Osteocyte (in vitro differentiated cells): ENCODE results near the gene INPPL1. TPM values are rescaled to one million over a fixed set of nuclear protein-coding genes. Genes with fewer than 3 reads are reported as not detected.
A peak's percentile ranks its signal among the peaks of the same experiment; 100 is the strongest.

Experiments
- DNase-seq: peaks from one replicate; pipeline ENCODE4 v3.0.0; 2021; ENCODE audit warnings: mixed read lengths; ENCODE audit not compliant: unreplicated experiment; ENCODE audit errors: extremely low spot score
- H3K27ac Mint-ChIP-seq: one replicate; pipeline ENCODE4 v1.8.0; 2021; ENCODE audit warnings: mild to moderate bottlenecking, mixed read lengths; ENCODE audit not compliant: unreplicated experiment
- H3K27me3 Mint-ChIP-seq: one replicate; pipeline ENCODE4 v1.8.0; 2021; ENCODE audit warnings: mixed read lengths; ENCODE audit not compliant: unreplicated experiment
- H3K36me3 Mint-ChIP-seq: one replicate; pipeline ENCODE4 v1.8.0; 2021; ENCODE audit warnings: mixed read lengths; ENCODE audit not compliant: unreplicated experiment
- H3K4me1 Mint-ChIP-seq: one replicate; pipeline ENCODE4 v1.8.0; 2021; ENCODE audit warnings: mixed read lengths; ENCODE audit not compliant: unreplicated experiment
- H3K4me3 Mint-ChIP-seq: one replicate; pipeline ENCODE4 v1.8.0; 2021; ENCODE audit warnings: mild to moderate bottlenecking, moderate library complexity, mixed read lengths; ENCODE audit not compliant: unreplicated experiment
- H3K9me3 Mint-ChIP-seq: one replicate; pipeline ENCODE4 v1.8.0; 2021; ENCODE audit warnings: mixed read lengths; ENCODE audit not compliant: unreplicated experiment
- total RNA-seq: library from RNA; stranded (reverse); gene quantifications from 2 replicates; pipeline ENCODE4 v1.2.1, GENCODE V29; 2021
- TF ChIP-seq, protein P1 (sequence below): fragments of 200-600 bp; sonication (generic); IDR thresholded peaks from 2 replicates; pipeline ENCODE4 v1.5.0; 2021; ENCODE audit warnings: antibody characterized with exemption, mild to moderate bottlenecking, moderate library complexity

The INPPL1 gene
- total RNA-seq, 1 donor from 2014 or later = 289 TPM

- peak; percentile 51 for DNase-seq
- no peak overlapping the region for H3K4me3 Mint-ChIP-seq
- H3K4me1 Mint-ChIP-seq = peaks cover 39% of the 10 kb centered on the region
- peaks cover 38% of the 10 kb centered on the region for H3K36me3 Mint-ChIP-seq
- TF ChIP-seq, protein P1, sequence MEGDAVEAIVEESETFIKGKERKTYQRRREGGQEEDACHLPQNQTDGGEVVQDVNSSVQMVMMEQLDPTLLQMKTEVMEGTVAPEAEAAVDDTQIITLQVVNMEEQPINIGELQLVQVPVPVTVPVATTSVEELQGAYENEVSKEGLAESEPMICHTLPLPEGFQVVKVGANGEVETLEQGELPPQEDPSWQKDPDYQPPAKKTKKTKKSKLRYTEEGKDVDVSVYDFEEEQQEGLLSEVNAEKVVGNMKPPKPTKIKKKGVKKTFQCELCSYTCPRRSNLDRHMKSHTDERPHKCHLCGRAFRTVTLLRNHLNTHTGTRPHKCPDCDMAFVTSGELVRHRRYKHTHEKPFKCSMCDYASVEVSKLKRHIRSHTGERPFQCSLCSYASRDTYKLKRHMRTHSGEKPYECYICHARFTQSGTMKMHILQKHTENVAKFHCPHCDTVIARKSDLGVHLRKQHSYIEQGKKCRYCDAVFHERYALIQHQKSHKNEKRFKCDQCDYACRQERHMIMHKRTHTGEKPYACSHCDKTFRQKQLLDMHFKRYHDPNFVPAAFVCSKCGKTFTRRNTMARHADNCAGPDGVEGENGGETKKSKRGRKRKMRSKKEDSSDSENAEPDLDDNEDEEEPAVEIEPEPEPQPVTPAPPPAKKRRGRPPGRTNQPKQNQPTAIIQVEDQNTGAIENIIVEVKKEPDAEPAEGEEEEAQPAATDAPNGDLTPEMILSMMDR = no peak
- peak overlapping the region; percentile 54 for H3K27ac Mint-ChIP-seq
- H3K9me3 Mint-ChIP-seq = no peaks in the 10 kb centered on the region
- no peaks in the 10 kb centered on the region for H3K27me3 Mint-ChIP-seq
These were observed 4.9 kb downstream of the INPPL1 start for GRCh38 chr11:72229336-72229924.

- TF ChIP-seq, protein P1 = no peak
- no peak for DNase-seq
- no peaks in the 10 kb centered on the region for H3K9me3 Mint-ChIP-seq
- no peaks in the 10 kb centered on the region for H3K27me3 Mint-ChIP-seq
- no peak overlapping the region for H3K27ac Mint-ChIP-seq
- H3K4me1 Mint-ChIP-seq = peaks cover 39% of the 10 kb centered on the region
- no peak overlapping the region for H3K4me3 Mint-ChIP-seq
- H3K36me3 Mint-ChIP-seq = peaks cover 43% of the 10 kb centered on the region
These were observed 5.6 kb downstream of the INPPL1 start for GRCh38 chr11:72229925-72230763.

- DNase-seq = no peak
- Mint-ChIP-seq H3K4me1 (peaks cover 31% of the 10 kb centered on the region), H3K4me3 (no peak overlapping the region), H3K36me3 (peaks cover 43% of the 10 kb centered on the region), H3K9me3 (no peaks in the 10 kb centered on the region), H3K27ac (no peak overlapping the region), H3K27me3 (no peaks in the 10 kb centered on the region)
- TF ChIP-seq, protein P1 = no peak
These were observed 6.3 kb downstream of the INPPL1 start for GRCh38 chr11:72230764-72231365.

- Mint-ChIP-seq H3K4me1 (peaks cover 24% of the 10 kb centered on the region), H3K27ac (no peak overlapping the region), H3K36me3 (peaks cover 48% of the 10 kb centered on the region), H3K9me3 (no peaks in the 10 kb centered on the region), H3K4me3 (no peak overlapping the region), H3K27me3 (no peaks in the 10 kb centered on the region)
- no peak for DNase-seq
- TF ChIP-seq, protein P1 = no peak
These were observed 7.1 kb downstream of the INPPL1 start for GRCh38 chr11:72231396-72232259.
